ENCODE data around the gene TNPO1.
"Not testable (repeated sequence)": the region's sequence is repeated elsewhere in the genome, so short reads cannot be mapped to it uniquely, and the experiment has no call there.

TNPO1 gene

GRCh38 chr5:72855821-72856220 is 39.4 kb downstream of the TNPO1 start:
- no peak for DNase-seq

GRCh38 chr5:72857396-72857795 is 40.9 kb downstream of the TNPO1 start:
- DNase-seq, result no peak

- no peak for DNase-seq
Measured at GRCh38 chr5:72859127-72859526, 42.7 kb downstream of the TNPO1 start.

- DNase-seq, result no peak
Measured at GRCh38 chr5:72860499-72860898, 44.0 kb downstream of the TNPO1 start.

GRCh38 chr5:72871366-72872024 is 55.0 kb downstream of the TNPO1 start:
- no peak for DNase-seq

- DNase-seq, result no peak
Measured at GRCh38 chr5:72878854-72879253, 62.4 kb downstream of the TNPO1 start.

GRCh38 chr5:72882989-72883388 is 66.5 kb downstream of the TNPO1 start:
- no peak for DNase-seq

- DNase-seq, result no peak
Measured at GRCh38 chr5:72883850-72884249, 67.4 kb downstream of the TNPO1 start.

- no peak for DNase-seq
Measured at GRCh38 chr5:72884892-72885291, 68.4 kb downstream of the TNPO1 start.

- DNase-seq, result no peak
Measured at GRCh38 chr5:72885824-72886223, 69.4 kb downstream of the TNPO1 start.

- DNase-seq, result no peak
Measured at GRCh38 chr5:72888595-72888994, 72.1 kb downstream of the TNPO1 start.

- DNase-seq, result no peak
Measured at GRCh38 chr5:72889324-72889723, 72.9 kb downstream of the TNPO1 start.

GRCh38 chr5:72892846-72893245 is 76.4 kb downstream of the TNPO1 start:
- DNase-seq, result no peak

GRCh38 chr5:72895758-72896157 is 79.3 kb downstream of the TNPO1 start:
- DNase-seq, result no peak

GRCh38 chr5:72906806-72907205 is 90.3 kb downstream of the TNPO1 start:
- DNase-seq, result no peak

GRCh38 chr5:72908664-72909063 is 92.2 kb downstream of the TNPO1 start:
- DNase-seq, result no peak

GRCh38 chr5:72917371-72917776 is 100.9 kb downstream of the TNPO1 start:
- DNase-seq, result no peak

- no peak for DNase-seq
Measured at GRCh38 chr5:72920690-72921502, 104.4 kb downstream of the TNPO1 start.

- no peak for DNase-seq
Measured at GRCh38 chr5:72921886-72922285, 105.4 kb downstream of the TNPO1 start.

GRCh38 chr5:72922422-72922821 is 106.0 kb downstream of the TNPO1 start:
- DNase-seq, result no peak

GRCh38 chr5:72925336-72926010 is 109.0 kb downstream of the TNPO1 start:
- DNase-seq, result no peak

GRCh38 chr5:72932686-72933085 is 116.2 kb downstream of the TNPO1 start:
- DNase-seq, result not testable (repeated sequence)

GRCh38 chr5:72934953-72935725 is 118.7 kb downstream of the TNPO1 start:
- DNase-seq, result not testable (repeated sequence)
